Measurements from ENCODE around the gene DYNC1LI1.

GRCh38 chr3:32601722-32602121 is 31.1 kb upstream of the DYNC1LI1 start:
- no peak for TF ChIP-seq CTCF (conservative IDR thresholded peaks at IDR 0.05 in 1 of 2, IDR thresholded peaks at IDR 0.05 in 1 of 2; ENCODE audit: low read depth in 1 of 2, low read length in 2 of 2)
- no peak for TF ChIP-seq EZH2 (IDR thresholded peaks at IDR 0.05; ENCODE audit: low read length, missing control alignments)
